ENCODE data around the gene STARD3.

The STARD3 gene

DNA sequence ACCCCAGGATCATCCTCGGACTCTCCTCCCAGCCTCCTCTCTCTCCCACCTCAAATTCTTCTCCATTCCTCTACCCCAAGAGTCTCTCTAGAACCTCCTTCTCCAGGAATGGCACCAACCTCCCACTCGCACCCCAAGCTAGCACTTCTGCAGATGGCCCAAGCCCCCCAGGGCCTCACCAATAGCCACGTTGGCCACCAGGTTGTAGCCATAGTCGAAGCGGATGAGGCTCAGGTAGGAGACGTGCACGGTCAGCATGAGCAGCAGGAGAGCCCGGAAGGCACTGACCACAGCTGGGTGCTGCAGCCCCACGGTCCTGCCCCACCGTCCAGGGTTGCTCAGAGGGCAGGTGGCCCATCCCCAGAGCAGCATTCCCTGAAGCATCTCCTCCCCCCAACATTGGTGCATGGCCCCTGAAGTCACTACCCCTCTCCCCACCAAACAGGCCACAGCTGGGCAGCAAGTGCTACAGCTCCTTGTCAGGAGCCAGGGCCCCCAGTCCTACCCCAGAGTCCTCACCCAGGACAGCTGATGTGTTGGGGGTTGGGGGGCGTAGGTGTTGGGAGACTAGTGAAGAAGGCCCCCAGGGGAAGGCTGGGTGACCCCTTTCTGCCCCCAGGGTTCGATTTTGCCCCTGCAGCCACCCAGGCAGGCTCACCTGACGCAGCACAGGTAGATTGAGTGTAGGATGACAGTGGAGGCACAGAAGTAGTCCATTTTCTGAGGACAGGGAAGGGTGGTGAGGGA lies 36.6 kb downstream of the STARD3 start:
- FAIRE-seq = no peak

- FAIRE-seq = no peak
These were observed 37.2 kb downstream of the STARD3 start for GRCh38 chr17:39674179-39674578.

GRCh38 chr17:39674702-39675389 lies 37.9 kb downstream of the STARD3 start:
- no peak for FAIRE-seq

GRCh38 chr17:39675390-39676082 lies 38.6 kb downstream of the STARD3 start:
- FAIRE-seq = no peak

- no peak for FAIRE-seq
These were observed 39.4 kb downstream of the STARD3 start for GRCh38 chr17:39676198-39676819.

DNA sequence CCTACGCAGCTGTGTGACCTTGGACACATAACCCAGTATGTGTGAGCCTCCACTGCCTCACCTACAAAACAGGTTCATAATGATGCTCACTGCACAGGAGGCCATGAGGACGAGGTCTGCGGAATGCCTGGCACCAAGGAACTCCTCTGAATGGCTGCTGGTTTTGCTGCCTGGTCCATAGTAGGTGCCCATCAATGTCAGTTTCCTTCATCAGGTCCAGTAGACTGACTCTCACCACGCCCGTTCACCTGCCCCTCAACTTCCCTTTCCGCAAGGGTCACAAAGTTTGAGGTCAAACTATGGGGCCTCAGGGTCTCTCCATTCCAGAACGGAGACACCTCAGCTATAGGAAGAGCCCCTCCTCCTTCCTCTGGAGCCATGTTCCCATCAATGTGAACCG lies 40.1 kb downstream of the STARD3 start:
- FAIRE-seq = no peak

DNA sequence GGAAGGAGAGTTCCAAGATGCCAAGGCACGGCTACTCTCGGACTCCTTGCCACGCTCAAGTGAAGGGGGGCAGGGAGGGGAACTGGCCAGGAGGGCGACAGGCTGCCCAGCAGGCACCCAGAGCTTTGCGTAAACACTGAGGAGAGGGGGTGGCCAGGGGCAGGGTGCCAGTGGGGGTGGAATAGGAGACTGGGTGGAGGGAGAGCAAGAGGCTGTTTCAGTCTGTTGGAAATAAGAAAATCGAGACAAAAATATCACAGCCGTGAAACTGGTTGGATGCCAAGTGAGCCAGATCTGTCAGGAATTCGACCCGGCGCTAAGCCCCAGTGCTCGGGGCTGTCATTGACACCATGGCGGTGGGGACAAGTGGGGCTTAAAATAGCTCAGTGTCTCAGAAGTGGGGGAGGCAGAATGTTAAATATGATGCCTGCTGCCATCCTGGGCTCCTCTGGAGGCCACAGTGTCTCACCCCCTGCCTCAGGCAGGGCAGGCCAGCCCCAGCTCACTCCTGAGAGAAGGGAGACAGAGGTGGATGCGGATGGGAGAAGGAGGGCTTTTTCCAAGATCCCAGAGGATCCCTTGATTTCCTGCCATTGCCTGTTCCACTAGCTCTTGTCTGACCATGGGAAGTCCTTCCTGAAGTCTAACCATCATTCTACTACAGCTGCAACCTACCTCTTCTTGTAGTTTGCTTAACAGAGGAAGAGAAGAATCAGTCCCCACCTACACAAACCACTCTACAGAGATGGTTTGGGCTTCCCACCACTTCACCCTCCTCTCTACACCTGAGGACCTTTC lies 40.8 kb downstream of the STARD3 start:
- no peak for FAIRE-seq

GRCh38 chr17:39678340-39679116 lies 41.6 kb downstream of the STARD3 start:
- no peak for FAIRE-seq

- FAIRE-seq = no peak
These were observed 42.7 kb downstream of the STARD3 start for GRCh38 chr17:39679521-39680192.

- FAIRE-seq = no peak
These were observed 46.5 kb downstream of the STARD3 start for GRCh38 chr17:39683295-39683939.

DNA sequence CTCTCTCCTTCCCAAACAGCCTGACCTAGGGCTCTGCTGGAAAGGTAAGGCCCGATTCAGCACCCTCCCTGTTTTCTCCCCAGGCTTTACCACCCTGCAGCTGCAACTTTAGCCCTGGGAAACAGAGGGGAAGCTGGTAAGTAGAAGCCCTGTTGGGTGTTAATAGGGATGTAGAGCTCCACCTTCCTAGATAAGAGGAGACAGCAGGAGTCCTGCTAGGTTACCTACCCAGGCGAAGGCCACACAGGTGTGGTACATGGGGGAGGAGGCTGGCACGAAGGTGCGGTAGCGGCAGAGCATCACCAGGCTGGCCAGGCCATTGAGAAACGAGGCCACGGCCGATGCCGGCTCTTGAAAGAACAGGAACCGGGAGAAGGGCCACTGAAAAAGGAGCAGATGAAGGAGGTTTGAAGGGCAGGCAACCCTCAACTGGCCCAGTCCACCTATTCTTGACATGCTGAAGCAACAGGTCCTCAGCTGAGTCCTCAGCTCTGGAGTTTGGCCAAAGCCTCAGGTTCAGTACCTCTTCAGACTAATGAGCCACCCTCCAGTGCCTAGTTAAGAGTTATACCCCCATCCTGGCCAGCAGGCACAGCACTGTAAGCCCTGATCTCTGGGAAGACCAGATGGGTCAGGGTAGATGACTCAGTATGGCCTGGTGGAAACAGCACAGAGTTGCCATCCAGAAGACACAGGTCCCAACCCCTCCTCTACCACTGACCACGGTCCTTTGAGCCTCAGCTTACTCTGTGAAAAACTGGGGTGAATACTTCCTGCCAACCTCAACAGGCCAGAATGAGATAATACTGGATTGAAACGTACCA lies 47.6 kb downstream of the STARD3 start:
- no peak for FAIRE-seq

DNA sequence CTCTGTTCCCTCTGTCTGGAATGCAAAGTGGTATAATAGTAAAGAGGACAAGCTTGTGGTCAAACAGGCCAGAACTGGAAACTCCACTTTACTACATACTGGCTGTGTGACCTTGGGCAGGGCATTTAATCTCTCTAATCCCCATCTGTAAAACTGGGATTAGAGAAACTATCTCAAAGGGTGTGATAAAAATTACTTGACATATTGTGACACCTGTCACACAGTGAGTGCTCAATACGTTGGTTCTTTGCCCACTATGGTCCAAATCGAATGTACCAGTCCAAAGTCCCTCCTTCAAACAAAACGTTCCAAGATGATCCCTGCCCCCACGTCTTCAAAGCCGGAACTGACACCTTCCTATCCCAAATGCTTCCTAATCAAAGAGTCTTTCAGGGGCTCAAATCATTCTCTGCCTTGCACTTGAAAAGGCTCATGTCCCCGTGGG lies 50.2 kb downstream of the STARD3 start:
- no peak for FAIRE-seq

DNA sequence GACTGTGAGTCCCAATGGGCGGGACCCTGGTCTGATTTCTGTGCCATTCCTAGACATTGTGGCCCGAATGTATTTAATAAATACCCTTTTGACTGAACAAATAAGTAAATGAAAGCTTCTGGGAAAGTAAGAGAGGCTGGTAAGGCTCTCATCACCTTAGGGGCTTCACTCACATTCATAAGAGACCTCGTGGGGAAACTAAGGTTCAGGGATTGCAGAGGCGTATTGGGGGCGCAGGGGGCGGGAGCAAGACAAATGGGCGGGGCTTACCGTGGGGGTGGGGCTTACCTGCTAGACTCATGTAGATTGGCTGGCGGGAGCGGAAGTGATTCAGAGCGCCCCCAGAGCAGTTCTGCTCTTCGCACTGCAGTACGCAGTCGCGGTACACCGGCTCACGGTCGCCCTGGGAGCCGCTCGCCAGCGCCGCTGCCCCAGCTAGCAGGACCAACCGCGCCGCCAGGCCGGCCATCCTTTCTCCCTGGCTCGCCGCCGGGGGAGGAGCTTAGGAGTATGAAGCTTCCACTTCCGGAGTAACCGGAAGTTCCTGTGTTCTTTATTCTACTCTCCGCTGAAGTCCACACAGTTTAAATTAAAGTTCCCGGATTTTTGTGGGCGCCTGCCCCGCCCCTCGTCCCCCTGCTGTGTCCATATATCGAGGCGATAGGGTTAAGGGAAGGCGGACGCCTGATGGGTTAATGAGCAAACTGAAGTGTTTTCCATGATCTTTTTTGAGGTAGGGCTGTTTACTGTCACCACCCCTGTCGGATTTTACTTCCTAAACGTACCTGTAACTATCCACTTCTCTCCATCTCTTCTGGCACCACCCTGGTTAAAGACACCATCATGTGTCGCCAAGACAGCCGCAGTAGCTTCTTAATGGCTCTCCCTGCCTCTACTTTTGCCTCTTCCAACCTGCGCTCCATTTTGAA lies 50.9 kb downstream of the STARD3 start, which contains the start of gene PGAP3:
PGAP3 (minus strand) TSS at position 512 of the 929 bp plus-strand sequence; CDS start at position 469, 43 bp downstream.
- no peak for FAIRE-seq

DNA sequence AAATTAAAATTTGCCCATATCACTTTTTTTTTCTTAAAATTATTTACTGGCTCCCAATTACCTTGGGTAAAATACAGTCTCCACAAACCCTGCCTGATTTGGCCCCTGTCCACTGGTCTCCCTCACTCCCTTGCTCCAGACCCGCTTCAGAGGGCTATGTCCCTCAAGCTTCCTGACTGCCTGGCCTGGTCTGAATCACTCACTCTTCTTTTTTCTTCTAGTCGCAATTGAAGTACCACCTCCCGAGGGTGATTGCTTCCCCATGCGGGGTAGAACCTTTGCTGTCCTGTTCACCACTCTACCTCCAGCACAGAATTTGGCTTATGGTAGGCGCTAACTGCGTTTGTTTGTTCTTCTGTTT lies 51.5 kb downstream of the STARD3 start:
- FAIRE-seq = no peak

DNA sequence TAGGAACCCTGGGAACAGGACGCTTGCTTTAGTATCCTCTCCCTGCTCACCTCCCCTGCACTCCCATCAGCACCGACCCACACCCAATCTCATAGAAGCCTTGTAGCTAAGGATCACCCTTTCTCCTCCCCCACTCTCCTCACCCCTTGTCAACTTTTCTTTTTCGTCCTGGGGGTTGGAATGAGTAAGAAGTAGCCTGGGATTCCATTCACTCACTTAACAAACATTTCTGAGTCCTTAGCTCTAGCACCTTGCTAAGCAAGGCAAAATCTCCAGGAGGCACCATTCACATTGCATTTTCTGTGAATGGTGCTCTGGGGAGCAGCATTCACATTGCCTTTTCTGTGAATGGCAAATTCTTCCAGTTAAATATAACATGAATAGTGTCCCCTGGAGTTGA lies 52.0 kb downstream of the STARD3 start:
- no peak for FAIRE-seq

DNA sequence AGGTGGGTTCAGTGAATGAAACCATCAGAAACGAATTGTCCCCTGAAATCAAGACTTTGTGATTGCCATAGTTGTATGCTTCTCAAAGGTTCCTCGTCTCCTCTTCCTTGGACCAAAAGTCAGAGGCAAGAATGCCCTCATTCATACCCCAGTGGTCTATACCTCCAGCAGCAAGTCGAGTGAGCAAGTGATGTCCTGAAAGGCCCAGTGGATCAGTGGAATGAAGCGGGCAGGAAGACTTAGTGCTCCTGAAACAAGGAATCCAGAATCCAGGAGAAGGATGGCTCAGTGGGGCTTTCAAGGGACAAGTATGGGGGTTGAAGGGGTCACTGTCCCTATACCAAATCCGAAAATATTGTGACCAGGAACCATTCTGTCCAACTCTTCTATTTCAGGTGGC lies 57.6 kb downstream of the STARD3 start:
- FAIRE-seq = no peak

DNA sequence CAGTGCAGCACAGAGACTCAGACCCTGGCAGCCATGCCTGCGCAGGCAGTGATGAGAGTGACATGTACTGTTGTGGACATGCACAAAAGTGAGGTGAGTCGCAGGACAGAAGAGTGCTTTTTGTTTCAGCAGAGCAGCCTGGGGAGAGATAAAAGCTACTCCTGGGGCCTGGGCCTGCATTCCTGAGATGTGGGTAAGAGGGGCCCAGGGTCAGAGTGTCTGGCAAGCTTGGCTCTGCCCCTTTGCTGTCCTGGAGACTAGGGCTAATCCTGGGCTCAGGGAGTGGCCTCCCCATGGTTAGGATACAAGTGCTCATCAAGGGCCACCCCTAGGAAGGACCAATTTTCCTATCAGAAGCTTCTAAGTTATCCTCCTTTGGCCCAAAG lies 58.1 kb downstream of the STARD3 start:
- FAIRE-seq = no peak

DNA sequence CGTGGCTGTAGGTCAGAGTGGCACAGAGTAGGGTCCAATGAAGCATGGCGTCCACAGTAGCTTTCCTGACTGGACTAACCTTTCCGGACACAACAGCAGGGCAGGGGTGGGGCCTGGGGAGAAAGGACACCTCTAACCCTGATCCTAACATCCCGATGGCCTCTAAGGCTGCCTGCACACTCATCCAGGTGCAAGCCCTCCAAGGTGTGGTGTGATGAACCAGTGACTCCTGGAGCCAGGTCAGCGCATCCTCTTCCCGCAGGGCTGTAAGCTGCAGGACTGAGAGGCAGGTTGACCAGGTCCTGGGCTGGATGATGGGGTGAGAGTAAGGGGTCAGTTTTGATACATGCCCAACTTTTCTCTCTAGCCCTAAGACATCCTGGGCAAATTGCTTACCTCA lies 59.8 kb downstream of the STARD3 start:
- no peak for FAIRE-seq

- FAIRE-seq = no peak
These were observed 61.0 kb downstream of the STARD3 start for GRCh38 chr17:39697961-39698360.
